Kidney epithelial cell (primary cell): Measurements from ENCODE around the gene IL22. TPM values are rescaled to one million over a fixed set of nuclear protein-coding genes. Genes with fewer than 3 reads are reported as not detected.

Experiments used
- DNase-seq: peaks from one replicate; pipeline ENCODE4 v3.0.0-alpha.2; 2010; ENCODE audit warnings: low read depth
- H3K27me3 ChIP-seq: 2 replicates; pipeline ENCODE4 v1.6.0; 2011; ENCODE audit warnings: low read length; ENCODE audit not compliant: control insufficient read depth, insufficient read depth
- H3K36me3 ChIP-seq: 2 replicates; pipeline ENCODE4 v1.5.1; 2011; ENCODE audit warnings: low read length; ENCODE audit not compliant: control insufficient read depth, insufficient read depth
- H3K4me3 ChIP-seq: 2 replicates; pipeline ENCODE4 v1.5.1; 2011; ENCODE audit warnings: low read depth, mild to moderate bottlenecking, control low read depth, low read length
- CTCF ChIP-seq: IDR thresholded peaks from 2 replicates; pipeline ENCODE4 v1.5.1; 2011; ENCODE audit warnings: mild to moderate bottlenecking, moderate library complexity, low read length, control low read depth, inconsistent platforms; ENCODE audit not compliant: insufficient read depth, poor library complexity, severe bottlenecking
- total RNA-seq: library from RNA; depleted of rRNA; stranded (reverse); fragments of >200 nt; gene quantifications from 2 replicates; pipeline ENCODE4 v1.2.3, GENCODE V29; 2015

Gene IL22
- total RNA-seq, 1 donor from 2014 or later = not detected

- Histone ChIP-seq H3K36me3 (no peaks in the 10 kb centered on the region), H3K27me3 (no peaks in the 10 kb centered on the region), H3K4me3 (no peak overlapping the region)
- DNase-seq = no peak
- TF ChIP-seq CTCF = no peak
Observed at GRCh38 chr12:68281322-68282077, 28.1 kb upstream of the IL22 start.

- H3K27me3 ChIP-seq = no peaks in the 10 kb centered on the region
- no peak overlapping the region for H3K4me3 ChIP-seq
- H3K36me3 ChIP-seq = no peaks in the 10 kb centered on the region
- no peak for TF ChIP-seq CTCF
- no peak for DNase-seq
Observed at GRCh38 chr12:68280240-68280639, 26.8 kb upstream of the IL22 start.

- no peak overlapping the region for H3K4me3 ChIP-seq
- no peaks in the 10 kb centered on the region for H3K27me3 ChIP-seq
- no peak for TF ChIP-seq CTCF
- no peak for DNase-seq
- no peaks in the 10 kb centered on the region for H3K36me3 ChIP-seq
Observed at GRCh38 chr12:68279227-68280054, 26.0 kb upstream of the IL22 start.

- TF ChIP-seq CTCF = no peak
- Histone ChIP-seq H3K27me3 (no peaks in the 10 kb centered on the region), H3K36me3 (no peaks in the 10 kb centered on the region), H3K4me3 (no peak overlapping the region)
- DNase-seq = no peak
Observed at GRCh38 chr12:68276402-68276930, 23.1 kb upstream of the IL22 start.

- no peak overlapping the region for H3K4me3 ChIP-seq
- no peaks in the 10 kb centered on the region for H3K27me3 ChIP-seq
- H3K36me3 ChIP-seq = no peaks in the 10 kb centered on the region
- DNase-seq = no peak
- TF ChIP-seq CTCF = no peak
Observed at GRCh38 chr12:68272732-68273131, 19.3 kb upstream of the IL22 start.
